SH-SY5Y (cell line): ENCODE results near the gene PI3.

ENCODE experiments used
- GATA2 ChIP-seq: IDR thresholded peaks from 2 replicates; pipeline ENCODE4 v1.6.1; 2011; ENCODE audit warnings: mild to moderate bottlenecking, low read depth, low read length
- GATA3 ChIP-seq: IDR thresholded peaks from 2 replicates; pipeline ENCODE4 v1.6.1; 2011; ENCODE audit warnings: low read depth, mild to moderate bottlenecking, low read length, moderate library complexity

PI3 gene

GRCh38 chr20:45173522-45173921, 1.2 kb upstream of the PI3 start:
- TF ChIP-seq GATA2, result no peak
- TF ChIP-seq GATA3, result no peak

- no peak for TF ChIP-seq GATA2
- no peak for TF ChIP-seq GATA3
Measured at GRCh38 chr20:45176526-45177267, 2.0 kb downstream of the PI3 start.

- TF ChIP-seq GATA2 (no peak), GATA3 (no peak)
Measured at GRCh38 chr20:45179166-45179565, 4.5 kb downstream of the PI3 start.

GRCh38 chr20:45181639-45182038, 6.9 kb downstream of the PI3 start:
- TF ChIP-seq GATA3 (no peak), GATA2 (no peak)

GRCh38 chr20:45183084-45183483, 8.4 kb downstream of the PI3 start:
- TF ChIP-seq GATA3 (no peak), GATA2 (no peak)

- TF ChIP-seq GATA2, result no peak
- no peak for TF ChIP-seq GATA3
Measured at GRCh38 chr20:45187693-45188092, 13.0 kb downstream of the PI3 start.

- TF ChIP-seq GATA2, result no peak
- TF ChIP-seq GATA3, result no peak
Measured at GRCh38 chr20:45189067-45189609, 14.4 kb downstream of the PI3 start.

GRCh38 chr20:45189861-45190260, 15.2 kb downstream of the PI3 start:
- TF ChIP-seq GATA2, result no peak
- TF ChIP-seq GATA3, result no peak

DNA sequence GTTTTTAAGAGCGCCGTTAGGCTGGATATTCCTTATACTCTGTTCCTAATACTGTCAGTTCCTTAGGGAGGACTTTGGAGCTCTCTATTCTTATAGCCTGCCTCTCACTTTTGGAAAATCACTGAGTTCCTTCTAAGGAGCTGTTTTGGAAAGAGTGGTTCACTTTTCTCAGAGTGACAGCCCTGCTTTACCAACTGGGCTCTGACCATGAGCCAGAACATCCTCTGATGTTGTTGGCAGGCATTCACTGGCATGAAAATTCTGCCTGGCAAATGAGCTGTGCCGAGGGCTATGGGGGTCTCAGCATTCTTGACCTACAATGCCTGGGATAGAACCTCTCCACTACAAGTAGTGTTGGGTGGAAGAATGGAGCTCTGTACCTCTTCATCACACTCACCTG, 17.2 kb downstream of the PI3 start:
- TF ChIP-seq GATA3 (no peak), GATA2 (no peak)

DNA sequence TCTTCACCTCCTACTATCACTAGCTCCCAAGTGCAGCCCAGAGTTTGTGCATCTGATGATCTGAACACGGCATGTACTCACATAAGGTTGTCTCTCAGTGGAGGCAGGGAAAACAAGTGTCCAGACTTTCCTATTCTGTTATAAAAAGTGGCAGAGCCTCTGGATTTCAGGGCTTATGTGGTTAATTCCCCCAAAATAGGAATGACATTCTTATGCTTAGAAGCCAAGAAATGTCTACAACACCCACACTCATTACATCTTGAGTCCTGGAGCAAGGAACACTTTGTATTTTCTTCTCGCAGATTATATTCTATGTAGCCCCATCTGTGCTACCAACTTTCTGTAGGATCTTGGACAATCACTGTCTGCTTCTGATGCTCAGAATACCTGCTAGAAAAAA, 18.6 kb downstream of the PI3 start:
- TF ChIP-seq GATA2, result no peak

GRCh38 chr20:45206725-45207124, 32.0 kb downstream of the PI3 start, which contains the start of gene SEMG1:
Gene SEMG1 (plus strand): TSS chr20:45207033. CDS start chr20:45207054, 21 bp downstream.
- TF ChIP-seq GATA3, result no peak
- TF ChIP-seq GATA2, result no peak

- no peak for TF ChIP-seq GATA3
Measured at GRCh38 chr20:45209924-45210323, 35.2 kb downstream of the PI3 start.

DNA sequence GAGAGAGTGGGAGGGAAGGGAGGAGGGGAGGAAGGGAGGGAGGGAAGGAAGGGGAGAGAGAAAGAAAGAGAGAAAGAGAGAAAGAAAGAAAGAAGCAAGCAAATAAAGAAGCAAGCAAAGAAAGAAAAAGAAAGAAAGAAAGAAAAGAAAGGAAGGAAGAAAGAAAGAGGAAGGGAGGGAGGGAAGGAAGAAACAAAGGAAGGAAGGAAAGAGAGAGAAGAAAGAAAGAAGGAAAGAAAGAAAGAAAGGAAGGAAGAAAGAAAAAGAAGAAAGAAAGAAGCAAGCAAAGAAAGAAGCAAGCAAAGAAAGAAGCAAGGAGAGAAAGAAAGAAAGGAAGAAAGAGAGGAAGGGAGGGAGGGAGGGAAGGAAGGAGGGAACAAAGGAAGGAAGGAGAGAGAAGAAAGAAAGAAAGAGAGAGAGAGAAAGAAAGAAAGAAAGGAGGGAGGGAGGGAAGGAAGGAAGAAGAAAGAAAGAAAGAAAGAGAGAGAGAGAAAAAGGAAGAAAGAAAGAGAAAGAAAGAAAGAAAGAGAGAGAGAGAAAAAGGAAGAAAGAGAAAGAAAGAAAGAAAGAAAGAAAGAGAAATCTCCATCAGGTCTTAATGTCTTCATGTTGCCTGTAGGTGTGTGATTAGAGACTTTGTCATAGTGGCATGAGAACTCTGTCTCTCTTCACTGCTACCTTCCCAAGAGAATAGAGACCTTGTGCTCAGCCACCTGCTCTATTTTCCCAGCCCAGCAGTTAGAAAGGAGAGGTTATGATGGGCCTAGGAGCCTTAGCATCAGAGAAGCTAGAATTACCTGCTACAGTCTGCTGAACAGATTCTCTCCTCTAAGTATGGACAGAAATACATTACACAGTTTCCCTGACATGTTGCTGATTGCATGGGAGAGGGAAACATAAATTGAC, 37.1 kb downstream of the PI3 start:
- TF ChIP-seq GATA3 (no peak), GATA2 (no peak)

GRCh38 chr20:45212836-45213235, 38.1 kb downstream of the PI3 start:
- TF ChIP-seq GATA3, result no peak
- no peak for TF ChIP-seq GATA2

GRCh38 chr20:45218124-45218523, 43.4 kb downstream of the PI3 start:
- TF ChIP-seq GATA2, result no peak
- no peak for TF ChIP-seq GATA3

DNA sequence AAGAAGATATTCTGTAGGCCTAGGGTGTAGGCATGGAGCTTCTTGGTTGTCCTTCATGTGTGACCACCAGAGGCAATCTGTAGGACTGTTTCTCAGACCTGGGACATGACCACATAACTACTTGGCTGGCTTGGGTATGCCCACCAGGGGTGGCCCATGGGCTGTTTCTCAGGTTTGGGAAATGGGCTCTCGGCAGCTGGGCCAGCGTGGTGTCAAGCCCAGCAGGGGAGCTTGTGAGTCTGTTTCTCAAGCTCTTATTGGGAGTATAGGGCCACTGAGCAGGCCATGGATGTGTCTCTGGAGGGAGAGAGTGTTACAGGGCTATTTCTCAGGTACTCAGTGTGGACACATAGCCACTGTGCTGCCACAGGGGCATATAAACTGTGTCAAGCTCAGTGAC, 43.9 kb downstream of the PI3 start:
- TF ChIP-seq GATA2, result no peak
- TF ChIP-seq GATA3, result no peak
